Measurements from ENCODE around the gene KIAA0753.

KIAA0753 gene

GRCh38 chr17:6545291-6545690 is 95.2 kb downstream of the KIAA0753 start:
- no peak for DNase-seq

- no peak for DNase-seq
Observed at GRCh38 chr17:6544011-6544370, 96.5 kb downstream of the KIAA0753 start.

GRCh38 chr17:6543079-6544010 is 97.2 kb downstream of the KIAA0753 start:
- DNase-seq = no peak

GRCh38 chr17:6542577-6542976 is 97.9 kb downstream of the KIAA0753 start:
- DNase-seq = no peak

GRCh38 chr17:6541886-6542285 is 98.6 kb downstream of the KIAA0753 start:
- DNase-seq = no peak

GRCh38 chr17:6539871-6540270 is 100.6 kb downstream of the KIAA0753 start:
- DNase-seq = no peak

- no peak for DNase-seq
Observed at GRCh38 chr17:6536566-6537065, 103.9 kb downstream of the KIAA0753 start.

- no peak for DNase-seq
Observed at GRCh38 chr17:6536053-6536452, 104.5 kb downstream of the KIAA0753 start.

- no peak for DNase-seq
Observed at GRCh38 chr17:6534846-6535514, 105.5 kb downstream of the KIAA0753 start.

- DNase-seq = no peak
Observed at GRCh38 chr17:6532441-6532885, 108.0 kb downstream of the KIAA0753 start.

- DNase-seq = no peak
Observed at GRCh38 chr17:6531575-6531974, 108.9 kb downstream of the KIAA0753 start.

- no peak for DNase-seq
Observed at GRCh38 chr17:6530324-6530920, 110.1 kb downstream of the KIAA0753 start.

GRCh38 chr17:6528557-6528956 is 112.0 kb downstream of the KIAA0753 start:
- DNase-seq = no peak

Measured in stimulated activated CD4-positive, alpha-beta T cell treated with anti-CD3 and anti-CD28 coated beads, Interleukin-1b, Interleukin-23, amount 100 ng/mL, for 48 hours (primary cell).